ENCODE measurements around the gene ERI3.

Gene ERI3

DNA sequence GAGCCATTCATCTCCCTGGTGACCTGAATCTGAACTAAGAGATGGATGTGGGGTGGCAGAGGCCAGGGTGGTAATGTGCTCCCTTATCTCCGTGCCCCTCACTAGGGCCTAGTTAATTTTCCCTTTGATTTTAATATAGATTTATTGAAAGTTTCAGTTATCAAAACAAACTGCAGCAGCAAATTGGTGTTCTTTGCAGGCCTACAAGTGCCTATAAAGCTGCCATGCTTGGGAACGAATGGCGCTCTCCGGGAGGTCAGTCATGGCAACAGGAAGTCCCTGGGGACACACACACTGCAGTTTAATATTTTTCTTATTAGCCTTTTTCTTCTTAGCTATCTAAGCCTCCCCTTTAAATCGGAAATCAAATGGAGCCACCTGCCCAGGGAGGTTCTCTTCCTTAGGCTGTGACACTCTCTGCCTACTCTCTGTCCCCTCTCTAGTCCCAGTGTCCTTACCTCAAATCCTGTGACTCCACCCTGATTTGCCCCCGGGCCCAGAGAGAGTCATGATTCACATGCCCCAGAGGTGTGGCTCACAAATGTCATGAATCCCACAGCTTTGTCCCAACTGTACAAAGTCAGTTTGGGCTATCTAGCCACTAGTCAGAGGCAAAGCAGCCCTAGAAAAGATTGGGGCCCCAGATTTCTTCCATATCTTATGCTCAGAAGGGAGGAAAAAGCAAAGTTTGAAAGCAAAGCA lies 4.3 kb upstream of the ERI3 start:
- H3K36me3 ChIP-seq (ENCODE audit: control insufficient read depth, insufficient read depth, low read length): no peaks in the 10 kb centered on the region
- no peaks in the 10 kb centered on the region for H3K9me3 ChIP-seq (ENCODE audit: control insufficient read depth, low read length)
- no peak overlapping the region for H2AFZ ChIP-seq
- no peak overlapping the region for H3K4me2 ChIP-seq (ENCODE audit: low read length)
- no peaks in the 10 kb centered on the region for H3K4me1 ChIP-seq
- no peak overlapping the region for H3K27ac ChIP-seq
- H3K27me3 ChIP-seq (ENCODE audit: control insufficient read depth, insufficient read depth, low read length): no peaks in the 10 kb centered on the region
- no peak overlapping the region for H3K4me3 ChIP-seq (ENCODE audit: low read depth, low read length)
- no peak overlapping the region for H3K9ac ChIP-seq
- TF ChIP-seq, protein P1, sequence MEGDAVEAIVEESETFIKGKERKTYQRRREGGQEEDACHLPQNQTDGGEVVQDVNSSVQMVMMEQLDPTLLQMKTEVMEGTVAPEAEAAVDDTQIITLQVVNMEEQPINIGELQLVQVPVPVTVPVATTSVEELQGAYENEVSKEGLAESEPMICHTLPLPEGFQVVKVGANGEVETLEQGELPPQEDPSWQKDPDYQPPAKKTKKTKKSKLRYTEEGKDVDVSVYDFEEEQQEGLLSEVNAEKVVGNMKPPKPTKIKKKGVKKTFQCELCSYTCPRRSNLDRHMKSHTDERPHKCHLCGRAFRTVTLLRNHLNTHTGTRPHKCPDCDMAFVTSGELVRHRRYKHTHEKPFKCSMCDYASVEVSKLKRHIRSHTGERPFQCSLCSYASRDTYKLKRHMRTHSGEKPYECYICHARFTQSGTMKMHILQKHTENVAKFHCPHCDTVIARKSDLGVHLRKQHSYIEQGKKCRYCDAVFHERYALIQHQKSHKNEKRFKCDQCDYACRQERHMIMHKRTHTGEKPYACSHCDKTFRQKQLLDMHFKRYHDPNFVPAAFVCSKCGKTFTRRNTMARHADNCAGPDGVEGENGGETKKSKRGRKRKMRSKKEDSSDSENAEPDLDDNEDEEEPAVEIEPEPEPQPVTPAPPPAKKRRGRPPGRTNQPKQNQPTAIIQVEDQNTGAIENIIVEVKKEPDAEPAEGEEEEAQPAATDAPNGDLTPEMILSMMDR (IDR thresholded peaks at IDR 0.05): no peak
- H3K79me2 ChIP-seq: peaks cover 8% of the 10 kb centered on the region

DNA sequence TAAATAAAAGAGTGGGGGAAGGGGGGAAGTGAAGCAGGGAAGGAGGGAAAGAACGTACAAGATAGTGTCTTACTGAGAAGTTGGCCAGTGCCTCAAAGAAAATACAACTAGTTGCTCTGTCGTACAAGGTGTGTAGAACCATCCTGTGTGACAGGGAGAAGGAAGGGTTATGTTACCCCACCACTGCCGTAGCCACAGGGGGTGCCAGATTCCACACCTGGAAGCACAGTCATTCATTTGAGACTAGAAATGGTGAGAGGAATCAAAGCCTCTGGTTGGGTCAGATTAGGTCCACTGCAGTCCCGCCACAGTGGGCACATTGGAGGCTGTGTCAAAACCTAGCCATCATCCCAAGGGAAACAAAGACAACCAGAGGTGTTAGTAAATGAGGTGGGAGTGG lies 2.7 kb upstream of the ERI3 start:
- peaks cover 21% of the 10 kb centered on the region for H3K79me2 ChIP-seq
- H3K4me2 ChIP-seq (ENCODE audit: low read length): no peak overlapping the region
- H3K9ac ChIP-seq: no peak overlapping the region
- no peak overlapping the region for H2AFZ ChIP-seq
- no peaks in the 10 kb centered on the region for H3K9me3 ChIP-seq (ENCODE audit: control insufficient read depth, low read length)
- H3K36me3 ChIP-seq (ENCODE audit: control insufficient read depth, insufficient read depth, low read length): no peaks in the 10 kb centered on the region
- no peak overlapping the region for H3K27ac ChIP-seq
- no peak overlapping the region for H3K4me3 ChIP-seq (ENCODE audit: low read depth, low read length)
- H3K27me3 ChIP-seq (ENCODE audit: control insufficient read depth, insufficient read depth, low read length): no peaks in the 10 kb centered on the region
- H3K4me1 ChIP-seq: peaks cover 2% of the 10 kb centered on the region
- TF ChIP-seq, protein P1 (IDR thresholded peaks at IDR 0.05): no peak

DNA sequence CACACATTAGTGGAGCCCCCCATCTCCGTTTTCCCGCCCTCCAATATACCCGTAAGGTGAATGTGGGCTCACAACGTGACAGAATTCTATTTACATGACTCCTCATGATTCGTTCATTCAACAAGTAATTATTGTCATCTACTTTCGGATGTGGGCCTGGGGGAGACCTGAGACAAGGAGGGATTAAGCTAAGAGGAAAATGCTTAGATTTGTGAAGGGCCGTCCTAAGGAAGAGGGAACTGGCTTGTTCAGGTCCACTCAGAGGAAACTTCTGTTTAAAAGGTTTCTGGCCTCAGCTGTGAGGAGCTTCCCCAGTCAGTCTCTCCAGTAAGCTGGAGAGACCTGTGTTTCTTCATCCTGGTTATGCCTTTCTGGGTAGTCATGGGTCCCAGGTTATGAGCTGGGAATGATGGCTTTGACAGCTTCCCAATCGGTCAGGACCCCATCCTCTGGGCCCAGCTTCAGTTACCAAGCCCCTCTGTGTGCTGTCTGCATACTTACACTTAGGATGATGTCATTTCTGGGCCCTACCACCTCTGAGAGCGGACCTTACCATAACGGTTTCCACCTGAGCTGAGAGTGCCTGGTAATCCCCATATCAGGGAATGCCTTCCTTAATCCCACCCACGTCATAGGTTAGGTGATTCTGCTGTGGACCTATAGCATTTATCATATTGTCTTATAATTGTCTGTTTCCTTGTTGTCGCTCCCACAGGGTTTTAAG lies 687 bp upstream of the ERI3 start:
- no peak overlapping the region for H3K27ac ChIP-seq

DNA sequence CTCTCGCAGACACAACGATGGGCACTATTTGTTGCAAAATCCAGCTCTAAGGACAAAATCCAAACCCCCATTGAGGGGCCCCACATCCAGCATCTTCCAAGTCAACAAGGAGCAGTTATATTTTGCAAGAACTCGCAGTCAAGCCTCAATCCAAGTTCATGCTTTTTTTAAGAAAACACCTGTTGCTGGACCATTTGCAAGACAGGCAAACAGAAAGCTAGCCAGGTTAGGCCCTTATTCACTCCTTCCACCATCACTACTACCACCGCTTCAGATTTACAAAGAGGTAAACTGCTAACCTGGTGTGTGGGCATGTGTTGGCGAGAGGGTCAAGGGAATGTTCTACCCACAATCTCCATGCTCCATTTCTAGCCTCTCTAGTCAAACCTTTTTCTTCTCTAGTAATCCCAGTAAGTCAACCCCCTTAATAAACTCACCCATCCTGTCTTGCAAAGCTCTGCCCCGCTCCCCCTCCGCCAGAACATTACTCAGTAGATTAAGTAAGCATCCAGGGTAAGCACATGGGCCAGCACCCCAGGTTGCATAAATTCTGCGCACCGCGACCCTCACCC lies 703 bp downstream of the ERI3 start:
- TF ChIP-seq, protein P1 (IDR thresholded peaks at IDR 0.05): no peak
- peak overlapping the region; percentile 77 for H3K4me2 ChIP-seq (ENCODE audit: low read length)
- peak overlapping the region; percentile 76 for H3K4me3 ChIP-seq (ENCODE audit: low read depth, low read length)
- H3K79me2 ChIP-seq: peaks cover 21% of the 10 kb centered on the region
- peak overlapping the region; percentile 58 for H2AFZ ChIP-seq
- no peak overlapping the region for H3K27ac ChIP-seq
- peaks cover 2% of the 10 kb centered on the region for H3K4me1 ChIP-seq
- H3K36me3 ChIP-seq (ENCODE audit: control insufficient read depth, insufficient read depth, low read length): no peaks in the 10 kb centered on the region
- H3K9me3 ChIP-seq (ENCODE audit: control insufficient read depth, low read length): no peaks in the 10 kb centered on the region
- no peak overlapping the region for H3K9ac ChIP-seq
- no peaks in the 10 kb centered on the region for H3K27me3 ChIP-seq (ENCODE audit: control insufficient read depth, insufficient read depth, low read length)

More for the DNA sequence above, 687 bp upstream of the ERI3 start:
- Histone ChIP-seq H3K27me3 (ENCODE audit: control insufficient read depth, insufficient read depth, low read length) (no peaks in the 10 kb centered on the region), H3K9ac (no peak overlapping the region), H3K79me2 (peaks cover 21% of the 10 kb centered on the region), H3K4me2 (ENCODE audit: low read length) (peak overlapping the region; percentile 77), H3K9me3 (ENCODE audit: control insufficient read depth, low read length) (no peaks in the 10 kb centered on the region), H2AFZ (peak overlapping the region; percentile 89), H3K4me1 (peaks cover 2% of the 10 kb centered on the region), H3K36me3 (ENCODE audit: control insufficient read depth, insufficient read depth, low read length) (no peaks in the 10 kb centered on the region), H3K4me3 (ENCODE audit: low read depth, low read length) (peak overlapping the region; percentile 76)
- TF ChIP-seq, protein P1 (IDR thresholded peaks at IDR 0.05): no peak

Data from parathyroid adenoma (tissue), 2 donors.